HG03280 (cell line): ENCODE measurements around the gene CACNA1C.

Source experiments
- ATAC-seq: cut with Tn5 transposase; IDR thresholded peaks from one replicate; pipeline ENCODE4 v1.9.1; 2021; ENCODE audit warnings: mild to moderate bottlenecking, moderate library complexity; ENCODE audit not compliant: unreplicated experiment

Gene CACNA1C

DNA sequence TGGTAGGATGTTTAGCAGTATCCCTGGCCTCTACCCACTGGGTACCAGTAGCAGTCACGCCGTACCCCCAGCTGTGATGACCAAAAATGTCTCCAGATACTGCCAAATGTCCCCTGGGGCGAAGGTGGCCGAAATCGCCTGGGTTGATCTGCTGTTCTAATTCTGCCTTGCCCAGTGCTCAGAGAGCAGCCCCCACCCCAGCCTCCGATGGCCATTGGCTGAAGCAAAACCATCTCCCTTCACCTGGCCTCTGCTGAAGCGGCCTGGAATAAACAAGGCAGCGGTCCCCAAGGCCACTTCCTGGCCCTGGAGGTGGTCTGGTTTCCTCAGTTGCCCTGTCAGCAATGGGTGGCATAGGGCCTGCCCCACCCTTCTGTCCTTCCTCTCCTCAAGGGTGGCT lies 298.4 kb downstream of the CACNA1C start:
- no peak for ATAC-seq

DNA sequence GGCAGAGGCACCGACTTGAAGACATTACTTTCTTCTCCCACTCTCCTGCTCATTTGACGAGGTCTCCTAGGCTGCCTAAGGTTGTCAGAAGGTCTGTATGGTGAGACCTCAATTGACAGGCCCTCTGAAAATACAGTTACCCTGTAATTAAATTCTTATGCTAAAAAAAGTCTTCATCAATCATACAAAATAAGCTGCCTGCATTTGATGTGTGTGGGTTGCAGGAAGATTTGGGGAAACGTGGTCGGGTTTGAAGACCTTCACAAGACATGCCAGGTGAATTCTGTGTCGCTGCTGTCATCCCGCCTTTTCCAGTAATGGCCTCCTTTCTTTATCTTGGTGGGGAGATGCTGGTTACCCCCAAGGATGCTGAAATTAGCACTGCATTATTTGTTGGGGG lies 299.4 kb downstream of the CACNA1C start:
- no peak for ATAC-seq

DNA sequence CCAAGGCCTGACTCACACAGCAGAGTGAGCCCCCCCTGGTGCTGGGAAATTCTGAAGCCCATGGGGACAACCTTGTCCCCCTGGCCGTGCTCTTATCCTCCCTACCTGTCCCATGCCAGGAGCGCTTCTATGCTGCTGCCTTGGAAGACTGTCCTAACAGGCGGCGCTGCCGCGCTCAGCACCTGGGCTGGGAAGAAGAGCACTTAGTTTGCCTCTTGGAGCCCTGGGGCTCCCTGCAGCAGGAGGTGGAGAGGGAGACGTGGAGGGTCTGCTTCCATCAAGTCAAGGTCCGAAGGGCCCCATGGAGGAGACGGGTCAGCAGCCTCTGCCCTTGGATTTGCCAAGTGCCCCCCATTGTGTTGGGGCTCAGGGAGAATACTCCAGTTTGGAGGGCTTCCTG lies 300.5 kb downstream of the CACNA1C start:
- ATAC-seq: no peak

DNA sequence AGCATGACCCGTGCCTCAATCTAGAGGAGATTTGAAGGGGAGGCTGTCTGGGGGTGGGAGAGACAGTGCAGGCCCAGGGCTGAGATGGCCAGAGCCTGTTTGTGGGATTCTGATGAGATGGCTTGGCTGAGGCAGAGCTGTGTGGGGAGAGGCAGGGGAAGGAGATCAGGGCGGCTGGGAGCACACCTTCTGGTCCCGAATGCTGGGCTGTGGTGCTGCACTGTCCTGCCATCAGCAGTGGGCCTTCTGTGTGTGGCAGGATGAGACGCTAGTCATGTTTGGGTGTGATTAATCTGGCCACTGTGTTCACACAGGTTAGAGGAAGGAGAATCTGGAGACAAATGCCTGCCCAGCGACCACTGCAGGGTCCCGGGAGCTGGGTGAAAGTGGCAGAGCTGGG lies 300.9 kb downstream of the CACNA1C start:
- ATAC-seq: no peak

DNA sequence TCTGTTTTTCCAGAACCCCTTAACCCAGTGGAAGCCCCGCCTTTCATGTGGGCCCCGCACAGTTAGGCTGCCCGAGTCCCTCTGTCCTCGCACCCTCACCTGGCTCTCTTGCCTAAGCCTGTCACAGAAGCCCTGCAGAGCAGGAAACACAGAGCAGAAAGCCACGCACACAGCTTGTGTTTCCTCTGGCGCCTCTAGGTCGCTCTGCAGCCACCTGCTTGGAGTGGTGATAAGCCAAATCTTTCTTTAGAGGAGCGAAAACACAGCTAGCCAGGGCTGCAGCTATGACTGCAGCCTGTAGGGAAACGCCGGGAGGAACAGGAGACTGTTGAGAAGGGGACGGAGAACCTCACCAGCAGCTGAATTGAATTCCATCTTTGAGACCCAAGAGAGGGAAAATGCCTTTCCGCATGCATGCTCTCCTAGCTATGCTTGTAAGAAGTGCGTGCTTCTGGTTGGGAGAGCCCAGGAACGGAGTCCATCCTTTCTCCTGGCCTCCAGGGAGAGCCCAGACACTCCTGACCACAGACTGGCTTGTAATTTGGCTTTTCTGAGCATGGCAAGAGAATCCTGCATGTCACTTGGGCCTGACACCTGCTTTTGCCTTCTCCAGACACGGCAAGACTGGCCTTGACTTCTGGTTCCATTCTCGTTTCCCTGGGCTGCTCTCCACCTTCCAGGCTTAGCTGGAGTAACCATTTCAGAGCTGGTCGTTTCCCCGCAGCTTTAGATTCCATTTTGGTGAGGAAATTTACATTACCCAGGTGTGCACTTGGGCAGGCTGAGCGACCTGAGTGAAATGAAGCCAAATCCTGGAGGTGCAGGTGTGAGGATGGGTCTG lies 301.6 kb downstream of the CACNA1C start:
- ATAC-seq: no peak

DNA sequence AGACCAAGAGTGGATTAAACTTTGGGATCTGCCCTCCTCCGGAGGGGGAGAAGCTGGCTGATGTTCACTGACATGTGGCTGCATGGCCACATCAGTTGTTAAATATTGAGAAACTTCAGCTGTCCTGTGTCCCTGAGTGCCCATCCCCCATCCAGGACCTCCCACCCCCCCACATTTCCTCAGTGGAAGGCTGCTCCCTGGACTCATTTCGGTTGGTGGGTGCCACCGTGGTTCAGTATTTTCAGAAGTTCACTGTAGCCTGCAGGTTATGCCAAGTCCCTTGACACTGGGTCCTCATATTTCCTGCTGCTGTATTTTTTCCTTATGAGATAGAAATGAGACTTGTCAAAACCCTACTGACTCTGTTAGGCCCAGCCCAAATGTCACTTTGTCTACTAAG lies 302.4 kb downstream of the CACNA1C start:
- ATAC-seq: no peak

DNA sequence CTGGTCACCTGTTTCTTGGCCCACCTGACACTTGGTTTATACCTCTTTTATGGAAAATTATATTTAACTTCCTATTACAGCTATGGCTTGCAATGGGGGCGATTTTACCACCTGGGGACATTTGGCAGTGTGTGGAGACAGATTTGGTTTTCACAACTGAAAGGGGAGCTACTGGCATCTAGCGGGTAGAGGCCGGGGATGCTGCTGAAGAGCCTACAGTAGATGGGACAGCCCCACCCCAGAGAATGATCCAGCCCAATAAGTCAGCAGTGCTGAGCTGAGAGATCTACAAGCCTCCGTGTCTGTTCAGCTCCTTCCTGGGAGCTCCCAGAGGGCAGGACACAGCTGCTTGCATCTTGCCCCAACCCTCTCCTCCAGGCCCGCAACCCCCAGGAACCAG lies 302.8 kb downstream of the CACNA1C start:
- ATAC-seq: no peak

DNA sequence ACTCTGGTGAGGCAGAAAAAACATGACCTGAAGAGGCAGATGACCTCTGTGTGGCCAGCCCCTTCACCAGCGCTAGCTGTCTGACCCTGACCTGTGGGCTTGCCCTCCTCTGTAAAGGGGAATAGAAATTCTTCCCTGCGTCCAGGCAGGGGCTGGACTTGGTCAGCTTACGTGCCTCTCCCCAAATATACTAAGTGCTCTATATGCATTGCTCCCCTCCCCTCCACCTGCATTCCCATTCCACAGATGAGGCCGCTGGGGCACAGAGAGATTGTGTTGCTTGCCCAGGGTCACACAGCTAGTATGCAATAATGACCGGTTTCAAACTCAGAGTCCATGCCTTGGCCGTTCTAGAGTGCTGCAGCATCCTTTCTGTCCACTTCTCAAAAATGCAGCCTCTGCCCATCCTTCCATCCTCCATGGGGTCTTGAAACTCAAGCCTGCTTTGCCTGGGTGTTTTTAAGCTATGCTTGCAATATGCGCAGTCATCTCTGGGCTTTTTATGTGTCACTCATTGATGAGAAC lies 303.9 kb downstream of the CACNA1C start:
- ATAC-seq: no peak

DNA sequence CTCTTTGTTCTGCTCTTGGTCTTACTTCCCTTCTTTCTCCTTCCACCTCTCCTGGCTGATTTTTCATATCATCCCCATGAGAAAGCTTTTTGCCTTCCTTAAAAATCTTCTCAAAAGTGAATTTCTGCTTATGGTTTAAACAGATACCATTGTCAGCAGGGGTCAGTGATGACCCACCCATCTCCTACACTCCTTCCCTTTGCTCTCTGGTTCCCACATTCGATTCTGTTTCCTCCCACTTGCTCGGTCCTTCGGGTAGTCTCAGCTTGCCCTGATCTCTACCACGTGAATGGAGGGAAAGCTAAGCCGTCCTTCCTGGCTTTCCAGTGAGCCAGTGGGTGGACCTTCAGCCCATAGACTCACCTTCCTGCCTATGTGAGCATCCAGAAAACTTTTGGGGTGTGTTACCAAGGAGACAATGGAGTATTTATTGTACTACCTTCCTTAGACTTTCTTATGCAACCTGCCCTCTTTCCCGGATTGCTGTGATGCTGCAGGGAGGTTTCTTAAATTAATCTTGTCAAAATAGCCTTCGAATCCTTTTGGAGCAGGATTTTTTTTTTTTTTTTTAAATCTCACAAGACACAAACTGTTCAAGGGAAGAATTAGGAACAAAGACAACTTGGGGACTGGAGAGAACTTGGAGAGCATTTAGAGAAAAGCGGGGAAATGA lies 306.3 kb downstream of the CACNA1C start:
- no peak for ATAC-seq

DNA sequence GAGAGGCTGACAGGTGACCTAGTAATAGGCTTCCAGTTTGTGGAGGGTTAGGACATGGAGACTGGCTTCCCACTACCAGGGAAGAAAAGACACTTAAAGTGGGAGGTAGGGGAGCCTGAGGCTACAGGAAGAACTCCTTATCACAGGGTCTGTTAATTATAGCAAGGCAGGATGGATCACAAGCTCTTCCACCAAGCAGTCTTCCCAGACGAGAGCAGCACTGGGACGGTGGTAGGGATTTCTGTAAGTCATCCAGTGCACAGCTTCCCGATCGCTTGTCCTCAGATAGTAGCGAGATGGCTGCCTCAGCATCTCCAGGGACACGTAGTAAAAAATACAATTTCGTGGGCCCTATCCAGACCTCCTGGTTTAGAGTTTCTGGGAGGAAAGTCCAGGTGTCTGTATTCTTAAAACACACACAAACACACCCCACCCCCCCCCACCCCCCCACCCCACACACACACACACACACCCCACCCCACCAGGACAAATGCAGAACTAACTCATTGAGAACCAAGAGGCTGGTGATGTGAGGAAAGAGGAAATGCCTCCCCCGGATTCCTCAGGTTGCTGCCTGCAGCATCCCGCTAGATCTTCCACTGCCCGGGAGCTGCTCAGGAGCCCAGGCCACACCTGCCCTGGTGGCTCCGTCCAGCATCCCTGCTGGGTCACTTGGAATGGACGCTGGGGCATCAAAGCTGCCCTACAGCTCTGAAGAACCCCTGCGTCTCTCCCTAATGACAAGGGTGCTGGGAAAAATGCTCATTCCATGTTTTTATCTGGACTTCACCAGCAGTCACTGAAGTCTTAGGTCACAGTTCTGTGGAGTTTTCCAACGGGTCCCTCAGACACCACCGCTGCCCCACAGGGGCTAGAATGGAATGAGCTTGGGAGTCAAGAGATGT lies 307.2 kb downstream of the CACNA1C start:
- ATAC-seq: no peak

DNA sequence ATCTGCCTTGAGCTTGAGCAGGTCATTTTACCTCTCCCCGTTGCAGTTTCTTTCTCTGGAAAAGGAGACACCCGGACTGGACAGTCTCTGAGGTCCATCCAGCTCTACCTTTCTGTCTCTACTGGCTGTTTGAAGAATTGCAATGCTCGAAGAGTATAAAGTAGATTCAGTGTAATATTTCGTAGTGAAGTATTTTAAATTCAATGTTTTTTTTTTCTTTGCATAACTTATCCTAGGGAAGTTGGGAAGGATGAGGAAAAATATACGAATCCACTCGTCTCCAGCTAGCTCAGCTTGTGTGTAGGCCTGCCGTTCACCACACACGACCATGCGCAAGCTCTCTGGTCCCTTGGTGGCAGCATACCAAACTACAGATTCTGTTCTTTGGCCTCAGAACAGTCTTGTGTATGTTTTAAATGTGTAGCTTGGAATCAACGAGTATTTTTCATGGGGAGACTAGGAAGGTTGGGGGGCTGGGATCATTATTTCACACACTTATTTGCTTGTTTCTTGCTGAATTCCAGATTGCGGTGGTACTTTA lies 307.9 kb downstream of the CACNA1C start:
- ATAC-seq: no peak

DNA sequence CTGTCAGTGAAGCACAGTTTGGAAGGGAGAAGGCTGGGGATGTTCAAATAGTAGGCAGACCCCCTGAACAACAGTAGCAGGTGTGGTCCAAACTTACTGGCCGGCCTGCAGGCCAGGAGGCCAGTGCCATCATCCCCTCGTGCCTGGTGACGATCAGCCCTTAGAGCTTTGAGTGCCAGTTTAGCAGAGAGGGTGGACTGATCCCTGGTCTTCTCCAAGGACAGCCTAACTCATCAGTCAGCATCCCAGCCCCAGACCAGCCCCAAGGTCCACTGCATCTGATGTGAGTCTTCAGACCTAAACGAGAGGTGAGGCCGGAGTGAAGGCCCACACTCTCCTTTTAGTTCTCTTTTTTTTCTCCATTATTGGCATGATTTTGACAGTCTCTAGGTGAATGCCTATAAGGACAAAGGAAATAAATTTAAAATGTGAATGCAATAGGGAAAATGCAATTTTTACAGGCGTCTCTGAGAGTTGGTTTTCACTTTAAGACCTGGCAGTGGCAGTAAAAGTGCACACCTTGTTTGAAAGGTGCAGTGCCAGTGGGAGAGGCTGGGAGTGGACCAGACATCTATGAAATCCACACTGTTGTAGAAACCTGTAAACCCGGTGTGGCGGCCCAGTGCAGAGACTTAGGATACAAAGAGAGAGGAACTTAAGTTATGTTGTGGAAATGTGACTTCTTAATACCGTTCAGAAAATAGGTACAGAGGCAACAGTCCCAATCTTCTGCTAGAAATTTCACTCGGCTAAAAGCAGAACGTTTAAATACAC lies 311.2 kb downstream of the CACNA1C start:
- ATAC-seq: no peak

DNA sequence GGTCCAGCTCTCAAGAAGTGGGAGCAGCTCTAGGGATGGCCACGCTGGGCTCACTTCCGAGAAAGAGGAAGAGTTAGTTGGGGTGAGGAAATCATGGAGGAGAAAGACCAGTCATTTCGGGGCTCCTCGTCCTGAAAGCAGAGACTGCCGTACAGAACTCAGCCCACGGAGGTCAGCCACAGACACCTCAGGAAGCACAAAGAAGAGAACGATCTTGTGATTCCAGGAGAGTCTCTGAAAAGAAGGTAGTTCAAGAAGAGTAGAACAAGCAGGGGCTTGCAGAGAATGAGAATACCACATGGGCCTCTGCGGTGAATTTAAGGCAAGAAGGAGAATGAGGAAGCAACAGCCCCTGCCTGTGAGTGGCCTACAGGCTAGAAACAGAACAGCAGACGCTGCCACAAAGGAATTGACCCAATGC lies 311.9 kb downstream of the CACNA1C start:
- ATAC-seq: no peak

DNA sequence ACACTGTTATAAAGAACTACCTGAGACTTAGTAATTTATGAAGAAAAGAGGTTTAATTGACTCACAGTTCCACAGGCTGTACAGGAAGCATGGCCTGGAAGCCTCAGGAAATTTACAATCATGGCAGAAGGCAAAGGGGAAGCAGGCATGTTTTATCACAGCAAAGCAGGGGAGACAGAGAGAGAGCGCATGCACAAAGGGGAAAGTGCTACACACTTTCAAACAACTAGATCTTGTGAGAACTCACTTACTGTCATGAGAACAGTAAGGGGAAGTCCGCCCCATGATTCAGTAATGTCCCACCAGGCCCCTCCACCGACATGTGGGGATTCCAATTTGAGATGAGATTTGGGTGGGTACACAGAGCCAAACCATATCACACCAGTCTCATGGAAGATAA lies 313.9 kb downstream of the CACNA1C start:
- ATAC-seq: no peak

DNA sequence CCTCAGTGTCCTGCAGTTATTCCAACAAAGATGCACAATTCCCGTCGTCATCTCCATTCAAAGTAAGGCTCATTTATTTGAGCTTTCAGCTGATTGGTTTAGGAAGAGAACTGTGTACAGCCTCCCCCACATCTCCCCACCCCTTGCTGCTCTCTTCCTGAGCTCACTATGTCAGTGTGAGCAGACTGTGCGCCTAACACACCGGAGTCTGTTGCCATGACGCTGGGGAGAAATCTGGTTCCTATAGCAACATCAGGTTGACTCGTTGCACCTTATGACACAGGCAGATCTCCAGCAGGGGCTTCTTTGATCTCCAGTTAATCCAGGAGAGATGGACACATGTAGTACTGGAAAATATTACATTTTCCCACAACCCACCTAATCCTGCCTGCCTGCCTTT lies 319.4 kb downstream of the CACNA1C start:
- ATAC-seq: no peak

DNA sequence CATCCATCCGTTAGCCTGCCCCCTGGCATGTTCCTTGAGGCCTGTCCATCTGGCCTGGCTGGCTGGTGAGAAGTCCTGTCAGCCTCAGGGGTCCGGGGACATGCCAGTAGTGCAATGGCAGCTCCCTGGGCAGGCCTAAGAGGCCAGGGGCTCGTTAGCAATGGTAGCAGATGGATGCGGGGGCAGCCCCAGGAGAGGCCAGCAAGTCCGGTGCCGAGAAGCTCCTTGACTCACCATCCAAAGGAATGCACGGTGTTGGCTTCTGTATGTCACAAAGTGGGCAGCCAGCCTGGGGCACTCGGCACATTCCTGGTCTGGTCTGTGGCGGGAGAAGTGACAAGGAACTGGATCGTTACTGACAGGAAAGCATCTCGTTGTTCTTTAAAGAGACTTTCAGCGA lies 319.9 kb downstream of the CACNA1C start:
- ATAC-seq: no peak

DNA sequence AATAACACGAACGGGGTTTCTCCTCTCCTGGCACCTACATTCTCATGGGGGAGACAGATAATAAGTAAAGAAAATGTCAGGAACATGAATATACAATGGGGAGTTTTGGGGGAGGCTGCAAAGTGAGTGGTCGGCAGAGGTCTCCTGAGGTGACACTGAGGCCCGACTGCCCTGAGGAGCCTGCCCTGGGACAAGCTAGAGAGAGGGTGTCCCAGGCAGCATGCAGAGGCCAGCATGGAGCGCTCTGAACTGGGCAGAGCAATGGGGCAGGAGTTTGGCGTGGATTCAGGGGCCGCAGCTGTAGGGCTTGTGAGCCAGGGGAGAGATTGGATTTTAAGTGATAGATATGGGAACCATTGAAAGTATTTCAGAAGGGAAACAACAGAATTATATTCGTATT lies 320.5 kb downstream of the CACNA1C start:
- ATAC-seq: no peak

DNA sequence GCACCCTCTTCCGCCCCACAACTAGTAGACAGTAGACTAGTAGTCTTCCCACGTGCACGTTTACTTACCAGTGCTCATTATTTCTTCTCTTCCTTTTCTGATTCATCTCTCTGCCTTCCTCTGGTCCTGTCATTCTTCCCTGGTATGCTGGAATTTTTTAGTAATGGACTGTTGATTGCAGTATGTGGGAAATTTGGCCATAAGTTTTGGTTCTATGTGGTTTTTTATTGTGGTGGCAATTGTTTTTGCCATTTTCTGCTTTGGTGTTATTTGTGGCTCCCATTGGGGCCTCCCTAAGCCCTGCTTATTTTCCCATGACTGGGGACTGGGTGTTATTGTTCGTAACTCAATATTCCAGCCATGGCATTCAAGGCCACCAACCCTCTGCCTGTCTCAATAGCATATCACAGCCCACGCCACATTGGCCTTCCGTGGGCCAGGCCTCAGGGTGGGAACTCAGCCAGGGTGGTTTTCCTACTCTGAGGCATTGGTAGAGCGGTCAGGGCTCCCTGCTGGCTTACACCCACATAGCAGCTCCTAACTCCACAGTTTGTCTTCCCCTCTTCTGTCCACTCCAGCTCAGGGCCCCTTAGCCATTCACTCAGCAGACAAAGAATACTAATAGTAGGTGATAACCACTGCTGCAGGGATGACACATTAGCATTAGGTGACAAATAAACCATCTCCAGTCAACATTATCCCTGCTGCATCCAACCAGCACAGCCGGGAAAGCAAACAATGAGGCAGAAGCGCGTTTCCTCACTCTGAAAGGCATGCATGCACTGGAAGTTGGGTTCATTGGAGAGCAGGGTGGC lies 321.5 kb downstream of the CACNA1C start:
- ATAC-seq: no peak

DNA sequence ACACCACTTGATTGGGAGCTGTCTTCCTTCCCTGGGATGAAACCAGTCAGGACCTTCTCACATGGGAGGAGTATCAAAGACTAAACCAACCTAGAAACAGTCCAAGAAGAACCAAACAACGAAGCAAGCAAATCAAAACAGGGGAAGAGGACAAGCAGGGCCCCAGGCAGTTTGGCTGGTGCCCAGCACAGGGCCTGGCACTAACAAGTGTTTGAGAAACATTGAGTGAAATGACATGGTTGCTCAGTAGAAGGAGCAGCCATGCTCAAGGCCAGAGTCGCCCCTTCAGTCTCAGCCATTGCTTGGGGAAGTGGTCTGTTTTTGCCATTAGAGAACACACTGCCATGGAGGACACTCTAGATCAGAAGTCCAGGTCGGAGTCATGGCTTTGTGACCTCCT lies 323.1 kb downstream of the CACNA1C start:
- no peak for ATAC-seq
